ENCODE data around the gene KLHL4. TPM values are rescaled to one million over a fixed set of nuclear protein-coding genes. Genes with fewer than 3 reads are reported as not detected.
"Not testable (repeated sequence)": the region's sequence is repeated elsewhere in the genome, so short reads cannot be mapped to it uniquely, and the experiment has no call there.

KLHL4 gene, protein sequence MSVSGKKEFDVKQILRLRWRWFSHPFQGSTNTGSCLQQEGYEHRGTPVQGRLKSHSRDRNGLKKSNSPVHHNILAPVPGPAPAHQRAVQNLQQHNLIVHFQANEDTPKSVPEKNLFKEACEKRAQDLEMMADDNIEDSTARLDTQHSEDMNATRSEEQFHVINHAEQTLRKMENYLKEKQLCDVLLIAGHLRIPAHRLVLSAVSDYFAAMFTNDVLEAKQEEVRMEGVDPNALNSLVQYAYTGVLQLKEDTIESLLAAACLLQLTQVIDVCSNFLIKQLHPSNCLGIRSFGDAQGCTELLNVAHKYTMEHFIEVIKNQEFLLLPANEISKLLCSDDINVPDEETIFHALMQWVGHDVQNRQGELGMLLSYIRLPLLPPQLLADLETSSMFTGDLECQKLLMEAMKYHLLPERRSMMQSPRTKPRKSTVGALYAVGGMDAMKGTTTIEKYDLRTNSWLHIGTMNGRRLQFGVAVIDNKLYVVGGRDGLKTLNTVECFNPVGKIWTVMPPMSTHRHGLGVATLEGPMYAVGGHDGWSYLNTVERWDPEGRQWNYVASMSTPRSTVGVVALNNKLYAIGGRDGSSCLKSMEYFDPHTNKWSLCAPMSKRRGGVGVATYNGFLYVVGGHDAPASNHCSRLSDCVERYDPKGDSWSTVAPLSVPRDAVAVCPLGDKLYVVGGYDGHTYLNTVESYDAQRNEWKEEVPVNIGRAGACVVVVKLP
- 4.3 and 18.2 TPM in 2 replicates for total RNA-seq (2014; rRNA removed; shearing (Covaris generic); ENCODE audit: low replicate concordance)

DNA sequence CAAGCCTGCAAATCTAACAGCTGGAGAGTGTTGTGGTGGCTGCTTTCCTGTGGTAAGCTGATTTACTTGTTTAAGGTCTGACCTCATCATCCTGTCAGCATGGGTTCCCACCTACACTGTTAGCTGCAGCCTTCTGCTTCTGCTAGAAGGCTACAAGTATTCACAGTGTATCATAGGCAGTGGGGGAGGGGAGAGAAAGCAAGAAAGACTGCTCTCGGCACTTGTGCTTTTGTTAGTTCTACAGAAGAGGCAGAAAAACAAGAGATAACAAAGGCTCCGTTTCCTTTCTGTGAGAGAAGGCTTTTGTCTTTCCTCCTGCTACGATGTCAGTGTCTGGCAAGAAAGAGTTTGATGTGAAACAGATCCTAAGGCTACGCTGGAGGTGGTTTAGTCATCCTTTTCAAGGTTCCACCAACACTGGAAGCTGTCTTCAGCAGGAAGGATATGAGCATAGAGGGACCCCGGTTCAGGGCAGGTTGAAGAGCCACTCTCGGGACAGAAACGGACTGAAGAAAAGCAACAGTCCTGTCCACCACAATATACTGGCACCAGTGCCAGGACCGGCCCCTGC, at the start of gene KLHL4:
Gene KLHL4, plus strand, starts transcription at position 232 of the 571 bp plus-strand sequence. Its CDS starts 92 bp downstream, at position 324.
- peak; percentile 81 for DNase-seq (ENCODE audit: low read depth)

DNA sequence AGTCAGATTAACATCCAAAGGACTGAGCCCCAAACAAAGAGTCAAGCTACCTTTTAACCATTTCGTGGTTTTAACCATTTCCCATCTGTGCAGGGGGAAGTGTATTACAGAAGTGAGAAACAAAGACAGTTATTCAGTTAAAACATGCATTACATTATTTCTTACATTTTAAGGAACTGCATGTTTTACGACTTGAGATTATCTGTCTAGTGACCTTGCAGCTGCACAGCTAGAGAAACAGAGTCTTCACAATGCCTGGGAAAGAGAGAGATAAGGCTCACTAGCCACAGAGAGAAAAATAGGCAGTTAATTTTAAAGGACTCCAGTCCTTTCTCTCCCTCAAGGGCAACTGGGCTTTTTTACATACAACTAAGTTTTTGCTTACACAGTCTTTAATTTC, 48.7 kb upstream of the KLHL4 start:
- in situ Hi-C loops (cut with HindIII; ENCODE audit: low pct_unique_long_range_greater_than_20kb, low sequenced_read_pairs) = no loop called here
- no peak for DNase-seq (ENCODE audit: low read depth)

More for the DNA sequence above, at the start of gene KLHL4:
- in situ Hi-C loops (cut with HindIII; ENCODE audit: low pct_unique_long_range_greater_than_20kb, low sequenced_read_pairs) = no loop called here

DNA sequence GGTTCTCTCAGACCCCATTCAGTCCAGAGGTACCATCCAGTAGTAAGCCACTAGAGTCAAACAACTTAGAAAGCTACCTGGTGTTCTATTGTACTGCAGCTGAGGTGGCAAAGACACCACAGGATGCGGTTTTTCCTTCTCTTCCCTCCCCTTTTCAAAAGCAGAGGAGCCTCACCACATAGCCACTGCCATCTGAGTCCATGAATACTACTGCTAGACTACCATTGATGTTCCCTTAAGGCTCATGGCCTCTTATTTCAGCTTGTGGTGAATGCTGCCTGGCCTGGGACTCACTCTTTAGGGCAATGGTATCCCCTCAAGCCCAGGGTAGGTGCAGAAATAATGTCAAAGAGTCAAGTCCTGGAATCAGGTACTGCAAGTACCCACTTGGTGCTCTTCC, 41.8 kb upstream of the KLHL4 start:
- in situ Hi-C loops (cut with HindIII; ENCODE audit: low pct_unique_long_range_greater_than_20kb, low sequenced_read_pairs) = no loop called here
- DNase-seq (ENCODE audit: low read depth) = no peak

DNA sequence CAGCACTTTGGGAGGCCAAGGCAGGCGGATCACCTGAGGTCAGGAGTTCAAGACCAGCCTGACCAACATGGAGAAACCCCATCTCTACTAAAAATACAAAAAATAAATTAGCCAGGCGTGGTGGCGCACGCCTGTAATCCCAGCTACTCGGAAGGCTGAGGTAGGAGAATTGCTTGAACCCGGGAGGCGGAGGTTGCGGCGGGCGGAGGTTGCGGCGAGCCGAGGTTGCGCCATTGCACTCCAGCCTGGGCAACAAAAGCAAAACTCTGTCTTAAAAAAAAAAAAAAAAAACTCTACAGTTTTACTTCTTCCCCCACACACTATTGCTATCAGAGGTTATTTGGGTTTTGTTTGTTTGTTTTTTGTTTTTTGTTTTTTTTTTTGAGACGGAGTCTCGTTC, 38.9 kb upstream of the KLHL4 start:
- DNase-seq (ENCODE audit: low read depth); in situ Hi-C loops (cut with HindIII; ENCODE audit: low pct_unique_long_range_greater_than_20kb, low sequenced_read_pairs): not testable (repeated sequence)

DNA sequence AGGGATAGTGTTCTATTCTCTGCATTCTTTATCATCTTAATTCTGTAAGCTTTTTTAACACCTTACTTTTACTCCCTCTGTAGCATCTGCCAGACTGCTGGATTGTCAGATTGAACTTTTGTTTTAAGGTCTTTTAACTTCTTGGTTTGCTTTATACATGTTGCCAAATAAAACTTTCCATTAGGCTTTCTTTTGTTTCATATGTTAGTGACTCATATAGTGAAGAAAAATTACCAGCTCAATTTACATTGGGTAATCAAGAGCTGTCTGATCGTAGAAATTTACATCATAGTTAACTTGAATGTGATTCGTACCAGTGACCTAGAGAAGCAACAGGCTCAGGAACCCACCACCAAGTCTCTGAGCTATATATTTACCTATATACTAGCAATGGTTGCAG, 28.5 kb upstream of the KLHL4 start:
- no peak for DNase-seq (ENCODE audit: low read depth)
- in situ Hi-C loops (cut with HindIII; ENCODE audit: low pct_unique_long_range_greater_than_20kb, low sequenced_read_pairs) = no loop called here

DNA sequence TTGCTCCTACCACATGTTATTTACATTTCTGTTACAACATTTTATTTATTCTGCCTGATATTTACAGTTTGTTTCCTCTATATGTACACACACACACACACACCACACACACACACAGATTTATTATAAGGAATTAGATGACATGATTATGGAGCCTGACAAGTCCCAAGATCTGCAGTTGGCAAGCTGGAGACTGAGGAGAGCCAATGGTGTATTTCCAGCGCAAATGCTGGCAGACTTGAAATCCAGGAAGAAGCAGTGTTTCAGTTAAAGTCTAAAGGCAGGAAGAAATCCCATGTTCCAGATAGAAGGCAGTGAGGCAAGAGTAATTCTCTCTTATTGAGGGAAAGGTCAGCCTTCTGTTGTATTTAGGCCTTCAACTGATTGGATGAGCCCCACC, 1.8 kb upstream of the KLHL4 start:
- DNase-seq (ENCODE audit: low read depth) = no peak
- in situ Hi-C loops (cut with HindIII; ENCODE audit: low pct_unique_long_range_greater_than_20kb, low sequenced_read_pairs) = no loop called here

DNA sequence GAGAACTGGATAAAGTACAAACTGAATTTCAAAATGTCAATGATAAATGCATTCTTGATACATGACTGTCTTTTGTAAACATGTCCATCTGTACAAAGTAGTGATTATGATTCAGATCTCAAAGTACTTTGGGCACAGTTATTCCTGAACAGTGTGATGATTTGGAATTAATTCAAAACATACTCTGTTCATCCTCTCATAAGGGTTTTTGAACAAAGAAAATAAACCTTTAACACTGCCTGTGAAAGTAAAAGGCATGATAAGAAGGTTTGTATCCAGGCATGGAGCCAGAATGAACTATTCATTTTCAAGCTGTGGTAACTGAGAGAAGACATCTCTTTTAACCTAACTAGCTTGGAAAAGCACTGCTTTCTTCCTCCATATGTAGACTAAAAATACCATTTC, 883 bp upstream of the KLHL4 start:
- in situ Hi-C loops (cut with HindIII; ENCODE audit: low pct_unique_long_range_greater_than_20kb, low sequenced_read_pairs) = no loop called here
- DNase-seq (ENCODE audit: low read depth) = peak; percentile 65

DNA sequence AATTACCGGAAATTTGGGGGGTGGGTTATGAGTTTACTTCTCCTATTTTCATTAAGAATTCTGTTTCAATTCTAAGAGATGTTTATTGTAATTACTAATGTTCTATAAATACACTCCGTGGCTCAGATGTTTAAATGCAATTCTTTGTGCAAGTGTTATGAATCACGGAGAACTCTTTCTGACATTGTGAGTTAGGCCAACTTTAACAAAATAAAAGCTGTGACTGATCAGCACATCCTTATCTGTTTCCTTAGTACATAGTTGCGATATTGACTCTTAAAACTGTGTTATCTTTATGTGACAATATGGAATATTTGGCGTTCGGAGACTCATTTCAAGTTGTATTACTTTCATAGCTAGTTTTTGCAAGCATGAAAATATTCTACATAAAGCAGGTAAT, 902 bp downstream of the KLHL4 start:
- DNase-seq (ENCODE audit: low read depth) = no peak
- in situ Hi-C loops (cut with HindIII; ENCODE audit: low pct_unique_long_range_greater_than_20kb, low sequenced_read_pairs) = no loop called here

DNA sequence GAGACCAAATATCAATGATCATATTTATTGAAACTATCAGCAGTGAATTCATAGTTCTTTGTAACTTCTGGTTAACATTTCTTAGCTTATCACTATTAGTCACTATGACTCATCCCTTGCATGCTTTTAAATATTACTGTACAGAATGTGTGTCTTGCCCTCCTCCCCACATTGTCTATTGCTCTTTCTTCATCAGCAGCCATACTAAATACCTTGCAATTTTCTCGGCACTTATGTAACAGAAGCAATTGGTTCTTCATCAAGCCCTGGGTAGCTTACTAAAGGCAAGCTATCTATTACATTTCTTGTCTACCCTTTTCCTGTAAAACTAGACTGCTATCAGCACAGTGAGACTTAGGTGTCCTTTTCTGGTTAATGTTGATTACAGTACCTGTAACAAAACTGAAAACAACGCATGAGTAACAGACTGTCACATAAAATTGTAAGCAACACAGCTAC, 8.2 kb downstream of the KLHL4 start:
- in situ Hi-C loops (cut with HindIII; ENCODE audit: low pct_unique_long_range_greater_than_20kb, low sequenced_read_pairs) = no loop called here
- peak; percentile 67 for DNase-seq (ENCODE audit: low read depth)

DNA sequence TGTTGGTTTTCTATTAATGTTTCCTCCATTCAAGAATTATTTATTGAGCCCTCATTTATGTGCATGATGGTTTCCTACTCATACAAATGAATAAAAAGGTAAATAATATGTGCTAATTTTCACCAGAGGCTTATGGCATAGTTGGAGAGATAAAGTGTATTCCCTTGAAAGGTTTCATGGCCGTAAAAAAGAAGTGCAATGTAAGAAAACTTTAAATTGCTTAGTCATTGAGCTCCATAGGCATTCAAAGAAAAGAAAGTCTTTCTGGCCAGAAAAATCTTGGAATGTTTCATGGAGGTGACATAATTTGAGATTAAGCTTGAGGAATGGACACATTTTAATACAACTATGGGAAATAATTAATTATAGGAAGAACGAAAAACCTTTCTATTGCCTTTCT, 8.7 kb downstream of the KLHL4 start:
- in situ Hi-C loops (cut with HindIII; ENCODE audit: low pct_unique_long_range_greater_than_20kb, low sequenced_read_pairs) = no loop called here
- DNase-seq (ENCODE audit: low read depth) = no peak

DNA sequence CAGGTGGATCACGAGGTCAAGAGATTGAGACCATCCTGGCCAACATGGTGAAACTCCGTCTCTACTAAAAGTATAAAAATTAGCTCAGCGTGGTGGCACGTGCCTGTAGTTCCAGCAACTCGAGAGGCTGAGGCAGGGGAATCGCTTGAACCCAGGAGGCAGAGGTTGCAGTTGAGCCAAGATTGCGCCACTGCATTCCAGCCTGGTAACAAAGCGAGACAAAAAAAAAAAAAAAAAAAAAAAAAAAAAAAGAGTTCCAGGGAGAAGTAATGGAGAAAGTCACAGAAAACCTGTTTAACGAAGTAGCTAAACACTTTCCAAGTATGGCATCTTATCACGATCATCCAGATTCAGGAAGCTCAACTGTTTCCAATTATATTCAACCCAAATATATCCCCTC, 10.9 kb downstream of the KLHL4 start:
- DNase-seq (ENCODE audit: low read depth) = peak; percentile 66
- in situ Hi-C loops (cut with HindIII; ENCODE audit: low pct_unique_long_range_greater_than_20kb, low sequenced_read_pairs) = no loop called here

DNA sequence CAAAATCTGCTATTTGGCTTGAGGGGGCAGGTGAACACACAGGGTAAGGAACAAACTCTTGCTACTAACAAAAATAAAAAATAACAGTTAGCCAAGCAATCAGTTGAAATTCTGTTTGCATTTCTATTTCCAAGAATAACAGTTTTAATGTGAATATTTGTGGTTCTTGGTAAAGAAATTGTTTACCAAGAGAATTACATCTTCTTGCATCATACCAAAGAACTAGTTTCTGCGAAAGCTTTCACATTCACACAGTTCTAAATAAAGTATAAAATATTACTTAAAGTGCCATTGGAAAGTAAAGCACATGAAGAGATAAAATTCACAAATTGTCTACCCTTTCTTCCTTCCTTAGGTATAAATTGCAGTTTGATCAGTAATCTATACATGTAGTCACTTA, 54.4 kb downstream of the KLHL4 start:
- in situ Hi-C loops (cut with HindIII; ENCODE audit: low pct_unique_long_range_greater_than_20kb, low sequenced_read_pairs) = no loop called here
- no peak for DNase-seq (ENCODE audit: low read depth)

DNA sequence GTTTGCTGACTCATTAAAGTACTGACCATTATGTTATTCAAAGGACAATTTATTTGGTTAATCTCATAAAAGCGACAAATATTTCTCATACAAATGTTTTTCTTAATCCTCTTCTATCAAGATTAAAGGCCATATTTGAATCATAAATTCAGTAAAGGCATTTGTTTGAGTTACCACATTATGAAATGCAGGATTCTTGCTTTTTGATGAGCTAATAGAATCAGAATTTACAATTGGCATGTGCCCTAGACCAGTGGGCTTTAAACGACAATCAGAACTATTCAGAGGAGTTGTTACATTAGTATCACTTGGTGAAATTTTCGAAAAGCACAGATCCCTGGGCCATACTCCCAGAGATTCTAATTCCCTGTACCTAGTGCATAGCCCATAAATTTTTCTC, 55.3 kb downstream of the KLHL4 start:
- no peak for DNase-seq (ENCODE audit: low read depth)
- in situ Hi-C loops (cut with HindIII; ENCODE audit: low pct_unique_long_range_greater_than_20kb, low sequenced_read_pairs) = no loop called here

DNA sequence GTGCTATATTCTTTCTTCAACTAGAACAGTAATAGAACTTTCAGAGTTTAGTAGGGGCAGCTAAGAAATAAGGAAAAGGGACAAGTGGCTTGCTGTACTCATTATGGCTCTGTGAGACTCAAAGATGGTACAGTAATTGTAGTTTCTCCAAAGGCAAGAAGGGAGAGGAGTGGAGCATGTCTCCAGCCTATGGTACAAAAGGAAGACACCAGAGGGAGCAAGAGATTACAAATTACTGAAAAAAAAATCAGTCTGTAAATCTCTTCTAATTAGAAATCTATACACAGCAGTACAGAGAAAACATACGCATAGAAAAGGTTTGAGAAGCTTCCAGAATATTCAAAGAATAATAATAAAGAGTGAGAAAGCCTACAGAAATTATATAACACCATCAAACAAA, 61.4 kb downstream of the KLHL4 start:
- in situ Hi-C loops (cut with HindIII; ENCODE audit: low pct_unique_long_range_greater_than_20kb, low sequenced_read_pairs) = no loop called here
- no peak for DNase-seq (ENCODE audit: low read depth)

DNA sequence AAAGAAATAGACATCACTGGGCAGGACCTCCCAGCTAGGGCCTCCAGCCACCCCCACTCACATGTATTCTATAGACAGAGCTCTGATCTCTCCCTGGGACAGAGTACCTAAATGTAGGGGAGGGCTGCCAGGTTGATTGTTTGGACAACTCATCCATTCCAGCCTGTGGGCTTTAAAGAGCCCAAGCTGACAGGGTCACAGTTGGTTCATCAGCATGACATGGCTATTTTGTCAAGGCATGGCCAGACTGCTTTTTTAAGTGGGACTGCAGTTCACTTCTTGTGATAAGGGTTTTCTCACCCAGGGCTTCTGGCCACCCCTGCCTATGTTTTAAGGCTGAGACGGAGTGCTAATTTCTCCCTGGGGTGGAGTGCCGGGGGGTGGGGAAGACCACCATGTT, 63.3 kb downstream of the KLHL4 start:
- DNase-seq (ENCODE audit: low read depth) = peak; percentile 4

DNA sequence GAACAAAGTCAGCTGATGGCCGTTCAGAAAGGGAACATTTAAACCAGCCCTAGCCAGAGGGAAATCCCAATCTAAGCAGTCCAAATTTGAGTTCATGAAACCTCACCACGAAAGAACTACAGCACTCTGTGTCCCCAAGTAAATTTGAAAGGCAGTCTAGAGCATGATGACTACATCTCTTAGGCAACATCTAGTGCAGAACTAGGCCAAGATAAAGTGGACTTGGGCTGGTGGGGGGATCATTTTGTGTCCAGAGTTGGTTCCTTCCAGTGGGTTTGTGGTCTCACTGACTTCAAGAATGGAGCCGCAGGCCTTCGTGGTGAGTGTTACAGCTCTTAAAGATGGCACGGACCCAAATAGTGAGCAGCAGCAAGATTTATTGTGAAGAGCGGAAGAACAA, 64.9 kb downstream of the KLHL4 start:
- DNase-seq (ENCODE audit: low read depth) = no peak
- in situ Hi-C loops (cut with HindIII; ENCODE audit: low pct_unique_long_range_greater_than_20kb, low sequenced_read_pairs) = no loop called here

More for the DNA sequence above, 63.3 kb downstream of the KLHL4 start:
- in situ Hi-C loops (cut with HindIII; ENCODE audit: low pct_unique_long_range_greater_than_20kb, low sequenced_read_pairs) = no loop called here

DNA sequence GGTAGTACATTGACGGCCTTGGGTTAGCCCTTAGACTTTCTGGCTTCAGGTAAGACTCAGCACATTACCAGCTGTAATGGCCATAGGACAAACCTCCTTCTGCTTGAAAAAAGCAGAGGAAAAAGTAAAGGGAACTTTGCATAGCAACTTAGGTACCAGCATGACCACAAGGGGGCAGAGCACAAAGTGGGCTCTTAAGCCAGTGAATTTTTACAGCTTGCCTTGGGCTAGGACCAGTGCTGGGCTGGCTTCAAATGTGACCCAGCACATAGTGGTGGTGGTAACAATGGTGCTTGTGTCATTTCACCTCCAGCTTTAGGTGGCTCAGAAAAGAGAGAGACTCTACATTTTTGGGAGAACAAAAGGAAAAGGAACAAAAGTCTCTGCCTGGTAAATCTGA, 66.1 kb downstream of the KLHL4 start:
- in situ Hi-C loops (cut with HindIII; ENCODE audit: low pct_unique_long_range_greater_than_20kb, low sequenced_read_pairs) = no loop called here
- DNase-seq (ENCODE audit: low read depth) = no peak

DNA sequence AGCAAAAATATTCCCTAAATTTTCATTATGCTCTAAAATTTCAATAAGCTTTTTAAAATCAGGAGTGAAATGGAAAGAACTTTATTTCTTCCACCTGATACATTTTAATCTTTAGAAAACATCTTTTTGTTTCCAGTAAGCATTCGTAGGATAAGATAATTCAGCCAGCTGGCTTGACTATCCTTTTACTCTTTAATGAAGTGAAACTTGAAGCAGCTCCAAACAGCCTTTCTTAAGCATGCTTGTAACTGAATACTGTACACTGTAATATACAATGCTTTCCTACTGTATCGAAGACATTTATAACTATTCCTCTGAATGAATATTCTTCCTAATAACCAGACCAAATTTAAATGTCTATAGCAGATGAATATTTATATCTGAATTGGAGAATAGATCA, 98.8 kb downstream of the KLHL4 start:
- in situ Hi-C loops (cut with HindIII; ENCODE audit: low pct_unique_long_range_greater_than_20kb, low sequenced_read_pairs) = no loop called here
- DNase-seq (ENCODE audit: low read depth) = no peak

DNA sequence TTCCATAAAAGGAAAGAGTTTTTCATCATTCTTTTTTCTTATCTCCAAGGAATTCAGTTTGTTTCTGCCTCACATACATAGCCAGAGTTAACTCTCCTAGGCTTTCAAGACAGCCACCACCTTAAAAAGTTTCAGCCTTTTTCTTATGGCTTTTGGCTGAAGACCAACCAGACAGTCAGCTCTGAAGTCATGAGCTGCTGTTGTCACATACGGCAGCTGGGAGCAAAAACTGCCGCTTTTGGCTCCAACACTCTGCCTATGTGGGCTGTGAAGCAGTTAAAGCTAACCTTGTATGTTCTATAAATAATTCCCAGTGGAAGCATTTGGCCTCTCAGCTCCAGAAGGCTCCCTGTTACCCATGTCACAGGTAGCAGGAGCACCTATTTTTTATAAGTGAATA, 104.1 kb downstream of the KLHL4 start:
- no peak for DNase-seq (ENCODE audit: low read depth)
- in situ Hi-C loops (cut with HindIII; ENCODE audit: low pct_unique_long_range_greater_than_20kb, low sequenced_read_pairs) = no loop called here

All from Caki2 (cell line).